Esophagus muscularis mucosa (tissue), 4 donors: ENCODE measurements around the gene MAML3. TPM values are rescaled to one million over a fixed set of nuclear protein-coding genes. Genes with fewer than 3 reads are reported as not detected.
A peak's percentile ranks its signal among the peaks of the same experiment; 100 is the strongest.

Source experiments
- DNase-seq: peaks from one replicate; pipeline ENCODE4 v3.0.0-alpha.2; 2017; ENCODE audit errors: extremely low spot score
- H3K27ac ChIP-seq, 4 donors: fragments of 200-600 bp; sonication (generic); replicated peaks in 1 of 4; 1 replicate in 3 of 4; 2 replicates in 1 of 4; pipeline ENCODE4 v1.5.1; 2016 to 2019; ENCODE audit warnings: mild to moderate bottlenecking in 1 of 4
- H3K27me3 ChIP-seq, 4 donors: fragments of 200-600 bp; sonication (generic); one replicate each; pipeline versions ENCODE4 v1.5.1 to v1.6.0; 2016 to 2019
- H3K36me3 ChIP-seq, 4 donors: fragments of 200-600 bp; sonication (generic); one replicate each; pipeline ENCODE4 v1.5.1; 2016 to 2019
- H3K4me1 ChIP-seq, 4 donors: fragments of 200-600 bp; sonication (generic); one replicate each; pipeline ENCODE4 v1.5.1; 2016 to 2019
- H3K4me3 ChIP-seq, 4 donors: fragments of 200-600 bp; sonication (generic); 1 replicate in 2 of 4; 2 replicates in 2 of 4; pipeline ENCODE4 v1.5.1; 2016 to 2019; ENCODE audit warnings: mild to moderate bottlenecking in 4 of 4, moderate library complexity in 1 of 4
- H3K9me3 ChIP-seq, 4 donors: fragments of 200-600 bp; sonication (generic); 1 replicate in 3 of 4; 2 replicates in 1 of 4; pipeline ENCODE4 v1.5.1; 2016 to 2019
- EP300 ChIP-seq: sonication (generic); formaldehyde crosslinking; IDR thresholded peaks from one replicate; pipeline ENCODE4 v1.6.1; 2017; ENCODE audit warnings: antibody characterized with exemption
- POLR2A ChIP-seq: fragments of 450-650 bp; IDR thresholded peaks from one replicate; pipeline ENCODE4 v1.6.1; 2017; ENCODE audit warnings: antibody characterized with exemption, moderate library complexity, mild to moderate bottlenecking, low read depth
- POLR2AphosphoS5 ChIP-seq, 2 donors: sonication (generic); formaldehyde crosslinking; IDR thresholded peaks; one replicate each; pipeline ENCODE4 v1.6.1; 2017; ENCODE audit warnings: antibody characterized with exemption in 2 of 2
- WGBS: methylation state at CpG from one replicate; pipeline ENCODE4 v1.1.5; 2018; 5-methylcytosine and 5-hydroxymethylcytosine counted together
- intact Hi-C: fragments of 100-400 bp; cut with DNase I; formaldehyde crosslinking; loops from one replicate; pipeline ENCODE4 v1.15.1; 2023
- total RNA-seq, 4 donors: library from RNA; depleted of rRNA; stranded (reverse); fragments of >200 nt; gene quantifications; one replicate each; pipeline versions ENCODE4 v1.1.0 to v1.2.1, GENCODE V29; 2016
- TF ChIP-seq, protein P1 (sequence below), 3 experiments: fragments of 200-600 bp in 2 of 3; fragments of 450-650 bp in 1 of 3; sonication (generic) in 2 of 3; IDR thresholded peaks; one replicate each; pipeline ENCODE4 v1.5.1; 2017 to 2019; ENCODE audit warnings: antibody characterized with exemption in 3 of 3, mild to moderate bottlenecking in 2 of 3, moderate library complexity in 1 of 3

The MAML3 gene
- total RNA-seq, 4 donors from 2014 or later, result 5.0 to 8.7 (median 7.1) TPM

DNA sequence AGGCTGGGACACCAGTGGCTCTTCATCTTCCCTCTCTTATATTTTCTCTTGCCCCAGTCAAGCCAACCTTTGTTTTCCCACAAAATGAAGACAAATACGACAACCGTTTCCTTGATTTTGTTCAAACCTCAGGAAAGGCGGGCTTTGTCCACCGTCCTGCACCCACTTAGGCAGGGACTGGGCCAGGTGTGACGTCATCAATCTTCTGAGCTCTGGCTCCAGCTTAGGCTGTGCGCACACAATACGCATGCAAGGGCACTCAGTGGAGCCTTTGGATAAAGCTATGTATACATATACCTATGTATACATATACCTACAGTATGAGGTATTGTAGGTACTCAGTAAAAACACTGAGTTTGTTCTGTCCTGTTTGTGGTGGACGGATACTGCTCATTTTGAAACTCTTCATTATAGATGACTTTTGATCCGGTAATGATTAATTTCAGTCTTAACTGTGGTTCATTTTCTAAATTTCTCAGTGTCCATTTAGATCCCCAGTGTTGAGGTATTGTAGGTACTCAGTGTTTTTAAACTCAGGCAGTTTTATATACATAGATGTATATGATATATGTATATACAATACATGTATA lies 293.5 kb downstream of the MAML3 start:
- Histone ChIP-seq H3K27me3 (no peaks in the 10 kb centered on the region), H3K4me3 (no peak overlapping the region), H3K4me1 (peaks cover 0 to 20% (median 16%) of the 10 kb centered on the region in 4 donors), H3K36me3 (no peaks in the 10 kb centered on the region), H3K9me3 (no peaks in the 10 kb centered on the region), H3K27ac (no peak overlapping the region)
- no peak for TF ChIP-seq POLR2AphosphoS5 (IDR thresholded peaks at IDR 0.05)
- TF ChIP-seq POLR2A, result no peak
- TF ChIP-seq EP300, result no peak
- TF ChIP-seq, protein P1, sequence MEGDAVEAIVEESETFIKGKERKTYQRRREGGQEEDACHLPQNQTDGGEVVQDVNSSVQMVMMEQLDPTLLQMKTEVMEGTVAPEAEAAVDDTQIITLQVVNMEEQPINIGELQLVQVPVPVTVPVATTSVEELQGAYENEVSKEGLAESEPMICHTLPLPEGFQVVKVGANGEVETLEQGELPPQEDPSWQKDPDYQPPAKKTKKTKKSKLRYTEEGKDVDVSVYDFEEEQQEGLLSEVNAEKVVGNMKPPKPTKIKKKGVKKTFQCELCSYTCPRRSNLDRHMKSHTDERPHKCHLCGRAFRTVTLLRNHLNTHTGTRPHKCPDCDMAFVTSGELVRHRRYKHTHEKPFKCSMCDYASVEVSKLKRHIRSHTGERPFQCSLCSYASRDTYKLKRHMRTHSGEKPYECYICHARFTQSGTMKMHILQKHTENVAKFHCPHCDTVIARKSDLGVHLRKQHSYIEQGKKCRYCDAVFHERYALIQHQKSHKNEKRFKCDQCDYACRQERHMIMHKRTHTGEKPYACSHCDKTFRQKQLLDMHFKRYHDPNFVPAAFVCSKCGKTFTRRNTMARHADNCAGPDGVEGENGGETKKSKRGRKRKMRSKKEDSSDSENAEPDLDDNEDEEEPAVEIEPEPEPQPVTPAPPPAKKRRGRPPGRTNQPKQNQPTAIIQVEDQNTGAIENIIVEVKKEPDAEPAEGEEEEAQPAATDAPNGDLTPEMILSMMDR (IDR thresholded peaks at IDR 0.05), result no peak
- no peak for DNase-seq
- WGBS, result 93% methylated on average over 9 of the region's 9 CpGs
- intact Hi-C loops, result no loop called here

DNA sequence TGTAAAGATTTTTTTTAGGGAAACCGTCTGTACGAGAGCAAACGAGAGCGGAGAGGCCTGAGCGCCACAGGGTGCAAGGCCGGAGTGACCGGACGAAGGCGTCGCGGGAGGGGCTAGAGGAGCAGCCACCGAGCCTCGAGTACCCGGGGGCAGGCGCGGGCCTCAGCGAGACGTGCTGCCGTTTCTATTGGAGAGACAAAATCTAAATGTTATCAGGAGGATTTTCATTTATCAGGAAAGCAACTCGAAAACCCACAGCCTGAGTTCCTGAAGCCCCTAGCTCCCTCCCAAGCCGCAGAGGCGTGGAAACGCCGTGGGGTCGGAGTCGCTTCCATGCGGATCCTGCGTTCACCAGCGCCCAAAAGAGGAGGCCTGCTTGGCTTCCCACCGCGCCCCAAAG lies 294.1 kb downstream of the MAML3 start:
- no peak for TF ChIP-seq EP300
- no peak for TF ChIP-seq POLR2AphosphoS5 (IDR thresholded peaks at IDR 0.05)
- TF ChIP-seq, protein P1 (IDR thresholded peaks at IDR 0.05), result no peak
- no peak for TF ChIP-seq POLR2A
- no peaks in the 10 kb centered on the region for H3K36me3 ChIP-seq
- H3K4me1 ChIP-seq, result peaks cover 0 to 20% (median 16%) of the 10 kb centered on the region in 4 donors
- no peak overlapping the region for H3K27ac ChIP-seq
- H3K27me3 ChIP-seq, result no peaks in the 10 kb centered on the region
- DNase-seq, result no peak
- 95% methylated on average over 22 of the region's 31 CpGs for WGBS
- H3K9me3 ChIP-seq, result no peaks in the 10 kb centered on the region
- H3K4me3 ChIP-seq, result no peak overlapping the region
- intact Hi-C loops, result no loop called here

DNA sequence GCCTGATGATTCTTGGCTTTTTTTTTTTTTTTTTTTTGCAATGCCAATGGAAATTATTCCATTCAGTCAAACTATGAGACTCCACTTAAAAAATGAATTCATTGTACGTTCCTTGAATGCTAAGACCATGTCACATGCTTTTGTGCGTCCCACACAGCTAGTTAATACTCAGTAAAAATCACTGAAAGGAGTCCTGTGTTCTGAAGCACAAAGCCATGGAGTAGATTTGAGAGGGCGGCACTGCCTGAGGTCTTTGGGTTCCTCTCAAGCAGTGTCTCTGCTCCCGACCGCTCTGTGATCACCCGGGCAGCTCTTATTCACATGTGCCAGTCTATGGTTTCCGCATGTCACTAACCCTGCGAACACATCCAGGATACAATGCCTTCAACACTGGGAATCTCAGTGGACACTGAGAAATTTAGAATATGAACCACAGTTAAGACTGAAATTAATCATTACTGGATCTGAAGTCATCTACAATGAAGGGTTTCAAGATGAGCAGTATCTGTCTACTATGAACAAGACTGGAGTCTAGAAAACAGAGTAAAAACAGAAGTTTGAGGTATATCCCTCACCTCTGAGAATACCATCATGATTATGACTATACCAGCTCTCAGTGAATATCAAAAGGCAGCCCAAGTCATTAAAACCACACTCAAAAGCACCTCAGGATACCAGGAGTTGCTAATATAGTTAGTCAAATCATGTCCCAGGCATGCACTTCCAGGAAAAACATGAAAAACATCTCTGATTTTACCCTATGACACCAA lies 295.4 kb downstream of the MAML3 start:
- WGBS, result 95% methylated on average over 8 of the region's 8 CpGs
- intact Hi-C loops, result no loop called here
- no peak for TF ChIP-seq EP300
- no peak for TF ChIP-seq POLR2A
- TF ChIP-seq POLR2AphosphoS5 (IDR thresholded peaks at IDR 0.05), result no peak
- TF ChIP-seq, protein P1 (IDR thresholded peaks at IDR 0.05), result no peak

DNA sequence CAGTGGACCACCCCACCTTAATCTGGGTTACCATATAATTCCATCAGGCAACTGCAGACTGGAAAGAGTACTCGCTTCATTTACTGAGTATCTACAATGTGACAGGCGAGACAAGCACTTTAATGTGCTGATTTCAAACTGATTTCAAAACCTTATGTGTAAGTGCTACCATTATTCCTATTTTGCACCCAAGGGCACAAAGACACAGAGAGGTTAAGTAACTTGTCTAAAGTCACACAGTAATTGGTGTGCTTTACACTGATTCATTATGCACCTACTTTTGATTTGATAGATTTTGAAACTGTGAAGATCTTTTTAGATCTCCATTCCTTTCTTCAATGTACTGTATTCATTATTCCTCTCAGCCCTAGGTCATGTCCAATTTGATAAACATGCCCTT lies 296.0 kb downstream of the MAML3 start:
- DNase-seq, result peak; percentile 42
- Histone ChIP-seq H3K4me1 (peaks cover 0 to 20% (median 15%) of the 10 kb centered on the region in 4 donors), H3K4me3 (no peak overlapping the region), H3K27ac (no peak overlapping the region), H3K9me3 (no peaks in the 10 kb centered on the region), H3K36me3 (no peaks in the 10 kb centered on the region), H3K27me3 (no peaks in the 10 kb centered on the region)
- intact Hi-C loops, result no loop called here
- 45% methylated on average over 2 of the region's 2 CpGs for WGBS
- TF ChIP-seq POLR2A (no peak), POLR2AphosphoS5 (IDR thresholded peaks at IDR 0.05) (no peak), EP300 (no peak)
- TF ChIP-seq, protein P1 (IDR thresholded peaks at IDR 0.05), result no peak

More for the DNA sequence above, 295.4 kb downstream of the MAML3 start:
- H3K36me3 ChIP-seq, result no peaks in the 10 kb centered on the region
- DNase-seq, result peak; percentile 21
- H3K27me3 ChIP-seq, result no peaks in the 10 kb centered on the region
- H3K9me3 ChIP-seq, result no peaks in the 10 kb centered on the region
- H3K27ac ChIP-seq, result no peak overlapping the region
- H3K4me3 ChIP-seq, result no peak overlapping the region
- H3K4me1 ChIP-seq, result peaks cover 0 to 20% (median 16%) of the 10 kb centered on the region in 4 donors
